ENCODE data around the gene ADAMTS19. TPM values are rescaled to one million over a fixed set of nuclear protein-coding genes. Genes with fewer than 3 reads are reported as not detected.

ADAMTS19 gene
- total RNA-seq, 4 donors from 2014 or later: 0.67 to 3.3 (median 1.3) TPM

- H3K4me3 ChIP-seq: no peak overlapping the region
- H3K27me3 ChIP-seq: no peaks in the 10 kb centered on the region
- H3K4me1 ChIP-seq: no peaks in the 10 kb centered on the region
- no peak for DNase-seq
- H3K36me3 ChIP-seq: no peaks in the 10 kb centered on the region
- no peak for TF ChIP-seq POLR2A (IDR thresholded peaks at IDR 0.05)
- no peak for TF ChIP-seq CTCF (IDR thresholded peaks at IDR 0.05)
- no peaks in the 10 kb centered on the region for H3K9me3 ChIP-seq
- H3K27ac ChIP-seq: no peak overlapping the region
These were observed 14.4 kb downstream of the ADAMTS19 start for GRCh38 chr5:129474544-129474943.

DNA sequence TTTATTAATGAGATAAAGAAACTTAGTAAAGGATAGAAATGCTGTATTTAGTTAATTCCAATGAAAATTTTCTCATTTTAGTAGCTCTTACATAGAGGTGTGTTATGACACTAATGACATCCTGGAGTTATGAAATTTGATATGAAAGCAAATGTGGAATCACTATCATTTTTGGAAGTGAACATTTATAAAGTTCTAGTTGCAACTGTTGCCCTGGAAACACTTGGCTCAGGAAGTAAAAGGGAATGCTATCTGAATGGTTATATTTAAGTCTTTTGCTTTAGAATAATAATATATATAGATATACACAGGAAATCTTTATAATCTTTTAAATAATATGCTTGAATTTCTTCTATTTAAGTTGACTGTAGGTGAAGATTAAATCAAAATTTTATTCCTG is 16.7 kb downstream of the ADAMTS19 start:
- TF ChIP-seq POLR2A (IDR thresholded peaks at IDR 0.05) (no peak), CTCF (IDR thresholded peaks at IDR 0.05) (no peak)
- Histone ChIP-seq H3K27ac (no peak overlapping the region), H3K36me3 (no peaks in the 10 kb centered on the region), H3K4me1 (no peaks in the 10 kb centered on the region), H3K9me3 (no peaks in the 10 kb centered on the region), H3K4me3 (no peak overlapping the region), H3K27me3 (no peaks in the 10 kb centered on the region)
- no peak for DNase-seq

GRCh38 chr5:129477532-129477931 is 17.4 kb downstream of the ADAMTS19 start:
- no peaks in the 10 kb centered on the region for H3K27me3 ChIP-seq
- no peak overlapping the region for H3K27ac ChIP-seq
- no peak for DNase-seq
- no peak for TF ChIP-seq CTCF (IDR thresholded peaks at IDR 0.05)
- H3K36me3 ChIP-seq: no peaks in the 10 kb centered on the region
- no peak overlapping the region for H3K4me3 ChIP-seq
- no peaks in the 10 kb centered on the region for H3K9me3 ChIP-seq
- no peaks in the 10 kb centered on the region for H3K4me1 ChIP-seq

- Histone ChIP-seq H3K4me1 (no peaks in the 10 kb centered on the region), H3K36me3 (no peaks in the 10 kb centered on the region), H3K9me3 (no peaks in the 10 kb centered on the region), H3K27ac (no peak overlapping the region), H3K4me3 (no peak overlapping the region), H3K27me3 (no peaks in the 10 kb centered on the region)
- no peak for TF ChIP-seq CTCF (IDR thresholded peaks at IDR 0.05)
- TF ChIP-seq POLR2A (IDR thresholded peaks at IDR 0.05): no peak
- DNase-seq: no peak
These were observed 21.1 kb downstream of the ADAMTS19 start for GRCh38 chr5:129481161-129481560.

GRCh38 chr5:129496421-129496820 is 36.3 kb downstream of the ADAMTS19 start:
- no peak for DNase-seq
- H3K36me3 ChIP-seq: no peaks in the 10 kb centered on the region
- H3K27ac ChIP-seq: no peak overlapping the region
- H3K4me3 ChIP-seq: no peak overlapping the region
- H3K9me3 ChIP-seq: no peaks in the 10 kb centered on the region
- no peaks in the 10 kb centered on the region for H3K27me3 ChIP-seq
- TF ChIP-seq POLR2A (IDR thresholded peaks at IDR 0.05): no peak
- TF ChIP-seq CTCF (IDR thresholded peaks at IDR 0.05): no peak
- H3K4me1 ChIP-seq: no peaks in the 10 kb centered on the region

Data from Peyer's patch (tissue), 4 donors.